Progenitor cell of endocrine pancreas (in vitro differentiated cells): ENCODE results near the gene DCAF12. TPM values are rescaled to one million over a fixed set of nuclear protein-coding genes. Genes with fewer than 3 reads are reported as not detected.
"Not testable (repeated sequence)": the region's sequence is repeated elsewhere in the genome, so short reads cannot be mapped to it uniquely, and the experiment has no call there.

Experiments
- DNase-seq: peaks from one replicate; pipeline ENCODE4 v3.0.0; 2021; ENCODE audit warnings: low spot score; ENCODE audit not compliant: unreplicated experiment
- H3K27ac Mint-ChIP-seq: 2 replicates; pipeline ENCODE4 v1.8.0; 2021; ENCODE audit warnings: mild to moderate bottlenecking, moderate library complexity, mixed read lengths
- H3K27me3 Mint-ChIP-seq: 2 replicates; pipeline ENCODE4 v1.8.0; 2021; ENCODE audit warnings: mixed read lengths
- H3K36me3 Mint-ChIP-seq: 2 replicates; pipeline ENCODE4 v1.8.0; 2022; ENCODE audit warnings: mixed read lengths; ENCODE audit not compliant: insufficient read depth
- H3K4me1 Mint-ChIP-seq: 2 replicates; pipeline ENCODE4 v1.8.0; 2021; ENCODE audit warnings: low read depth, mixed read lengths
- H3K4me3 Mint-ChIP-seq: 2 replicates; pipeline ENCODE4 v1.8.0; 2021; ENCODE audit warnings: low read depth, mild to moderate bottlenecking, moderate library complexity, mixed read lengths
- H3K9me3 Mint-ChIP-seq: 2 replicates; pipeline ENCODE4 v1.8.0; 2021; ENCODE audit warnings: low read depth, mixed read lengths
- total RNA-seq: library from RNA; stranded (reverse); gene quantifications from 2 replicates; pipeline ENCODE4 v1.2.1, GENCODE V29; 2021
- TF ChIP-seq, protein P1 (sequence below): fragments of 200-600 bp; sonication (generic); IDR thresholded peaks from one replicate; pipeline ENCODE4 v1.5.0; 2021; ENCODE audit warnings: antibody characterized with exemption, mild to moderate bottlenecking; ENCODE audit not compliant: unreplicated experiment

Gene DCAF12
- total RNA-seq, 1 donor from 2014 or later = 48.7 TPM

DNA sequence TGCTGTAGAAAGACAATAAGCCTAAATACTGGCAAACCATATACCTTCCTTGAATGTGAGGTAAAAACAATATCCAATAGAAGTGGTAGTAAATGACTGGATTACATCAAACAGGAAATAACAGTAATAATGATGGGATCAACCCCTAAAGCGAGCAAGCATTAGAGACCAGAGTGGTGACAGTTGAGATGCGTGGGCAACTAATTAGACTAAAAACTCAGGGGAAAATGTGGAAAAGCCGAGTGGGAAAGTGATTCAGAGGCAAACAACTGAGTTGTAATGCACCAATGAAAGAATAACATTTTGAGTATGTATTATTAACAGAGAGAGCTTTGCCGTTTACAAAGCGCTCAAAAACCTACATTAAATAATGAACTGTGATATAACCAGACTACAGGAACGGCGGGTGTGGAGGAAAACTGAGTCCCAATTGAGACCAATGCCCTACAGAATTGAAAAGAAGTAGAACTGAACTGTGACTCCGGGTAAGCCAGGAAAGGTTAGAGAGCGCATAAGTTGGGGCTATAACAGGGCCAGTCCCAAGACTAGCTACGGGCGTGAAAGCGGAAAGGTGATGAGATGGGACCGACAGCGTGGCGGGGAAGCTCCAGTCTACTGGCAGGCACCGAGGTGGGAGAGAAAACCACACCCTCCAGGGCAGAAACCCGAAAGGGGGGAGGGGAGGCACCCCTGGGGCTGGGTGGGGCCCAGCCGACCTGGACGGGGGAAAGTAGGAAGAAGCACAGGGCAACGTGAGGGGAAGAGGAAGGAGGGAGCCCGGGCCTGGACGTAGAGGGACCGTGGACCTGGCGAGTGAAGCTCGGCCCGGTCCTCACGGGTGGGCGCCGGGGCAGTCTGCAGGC lies 78.4 kb downstream of the DCAF12 start:
- peaks cover 3% of the 10 kb centered on the region for H3K36me3 Mint-ChIP-seq
- DNase-seq = peak; percentile 27
- peaks cover 25% of the 10 kb centered on the region for H3K4me1 Mint-ChIP-seq

DNA sequence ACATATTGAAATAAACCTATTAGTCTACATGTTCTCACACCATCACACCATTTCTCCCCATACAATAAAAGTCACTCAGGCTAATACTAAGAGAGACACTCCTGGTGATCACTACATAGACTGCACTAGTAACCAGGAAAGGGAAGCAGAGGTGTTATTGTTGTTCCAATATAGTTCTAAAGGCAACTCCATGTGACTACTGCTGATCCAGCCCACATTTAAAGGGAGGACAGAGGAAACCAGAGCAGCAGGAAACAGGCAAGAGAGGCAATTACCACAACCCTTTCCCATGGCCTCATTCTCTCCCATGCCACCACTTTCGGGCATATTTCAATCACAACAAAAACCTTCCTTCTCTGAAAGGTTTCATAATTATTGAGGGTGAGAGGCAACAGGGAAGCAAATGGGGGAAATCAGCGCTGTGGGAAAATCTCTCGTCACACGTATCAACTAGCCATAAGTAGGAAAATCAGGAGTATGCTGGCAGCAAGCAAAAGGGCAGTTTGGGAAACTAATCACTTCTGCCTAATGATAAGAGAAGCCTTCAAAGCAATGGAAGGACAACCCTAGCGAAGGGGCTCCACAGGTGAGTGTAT lies 79.6 kb downstream of the DCAF12 start:
- Mint-ChIP-seq H3K4me3 (peak overlapping the region; percentile 97), H3K36me3 (peaks cover 3% of the 10 kb centered on the region), H3K27ac (no peak overlapping the region), H3K27me3 (no peaks in the 10 kb centered on the region), H3K4me1 (peaks cover 25% of the 10 kb centered on the region), H3K9me3 (no peaks in the 10 kb centered on the region)
- no peak for DNase-seq
- TF ChIP-seq, protein P1, sequence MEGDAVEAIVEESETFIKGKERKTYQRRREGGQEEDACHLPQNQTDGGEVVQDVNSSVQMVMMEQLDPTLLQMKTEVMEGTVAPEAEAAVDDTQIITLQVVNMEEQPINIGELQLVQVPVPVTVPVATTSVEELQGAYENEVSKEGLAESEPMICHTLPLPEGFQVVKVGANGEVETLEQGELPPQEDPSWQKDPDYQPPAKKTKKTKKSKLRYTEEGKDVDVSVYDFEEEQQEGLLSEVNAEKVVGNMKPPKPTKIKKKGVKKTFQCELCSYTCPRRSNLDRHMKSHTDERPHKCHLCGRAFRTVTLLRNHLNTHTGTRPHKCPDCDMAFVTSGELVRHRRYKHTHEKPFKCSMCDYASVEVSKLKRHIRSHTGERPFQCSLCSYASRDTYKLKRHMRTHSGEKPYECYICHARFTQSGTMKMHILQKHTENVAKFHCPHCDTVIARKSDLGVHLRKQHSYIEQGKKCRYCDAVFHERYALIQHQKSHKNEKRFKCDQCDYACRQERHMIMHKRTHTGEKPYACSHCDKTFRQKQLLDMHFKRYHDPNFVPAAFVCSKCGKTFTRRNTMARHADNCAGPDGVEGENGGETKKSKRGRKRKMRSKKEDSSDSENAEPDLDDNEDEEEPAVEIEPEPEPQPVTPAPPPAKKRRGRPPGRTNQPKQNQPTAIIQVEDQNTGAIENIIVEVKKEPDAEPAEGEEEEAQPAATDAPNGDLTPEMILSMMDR = no peak

More for the DNA sequence above, 78.4 kb downstream of the DCAF12 start:
- H3K4me3 Mint-ChIP-seq = peak overlapping the region; percentile 97
- H3K27ac Mint-ChIP-seq = peak overlapping the region; percentile 100
- no peaks in the 10 kb centered on the region for H3K9me3 Mint-ChIP-seq
- TF ChIP-seq, protein P1 = no peak
- H3K27me3 Mint-ChIP-seq = no peaks in the 10 kb centered on the region

DNA sequence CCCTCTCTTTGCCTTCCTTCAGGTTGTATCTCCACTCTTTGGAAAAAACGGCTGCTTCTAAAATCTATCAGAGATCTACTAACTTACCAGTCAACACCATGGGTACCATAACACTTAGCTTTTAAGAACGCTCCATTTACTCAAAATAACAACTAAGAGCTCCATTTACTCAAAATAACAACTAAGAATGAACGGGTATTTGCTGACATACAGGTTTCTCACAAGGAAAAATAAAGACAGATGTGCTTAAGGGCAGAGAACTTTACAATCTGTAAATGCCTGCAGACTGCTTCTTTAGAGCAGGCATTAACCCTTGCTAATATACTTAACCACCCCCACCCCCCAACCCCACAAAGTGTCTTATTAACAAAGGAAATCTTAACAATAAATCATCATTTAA lies 80.6 kb downstream of the DCAF12 start:
- TF ChIP-seq, protein P1 = no peak
- Mint-ChIP-seq H3K36me3 (peaks cover 8% of the 10 kb centered on the region), H3K27ac (no peak overlapping the region), H3K27me3 (no peaks in the 10 kb centered on the region), H3K9me3 (no peaks in the 10 kb centered on the region), H3K4me1 (peaks cover 25% of the 10 kb centered on the region), H3K4me3 (peak overlapping the region; percentile 30)
- no peak for DNase-seq

DNA sequence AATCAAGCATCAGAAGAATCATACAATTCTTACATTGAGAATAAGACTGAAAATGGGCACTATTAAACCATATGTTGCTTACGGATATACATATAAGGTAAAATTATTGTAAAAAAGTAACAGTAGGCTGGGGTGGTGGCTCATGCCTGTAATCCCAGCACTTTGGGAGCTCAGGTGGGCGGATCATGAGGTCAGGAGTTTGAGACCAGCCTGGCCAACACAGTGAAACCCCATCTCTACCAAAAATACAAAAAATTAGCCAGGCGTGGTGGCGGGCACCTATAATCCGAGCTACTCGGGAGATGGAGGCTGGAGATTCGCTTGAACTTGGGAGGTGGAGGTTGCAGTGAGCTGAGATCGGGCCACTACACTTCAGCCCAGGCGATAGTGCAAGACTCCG lies 84.4 kb downstream of the DCAF12 start:
- not testable (repeated sequence) for H3K4me1 Mint-ChIP-seq, H3K4me3 Mint-ChIP-seq, DNase-seq, H3K9me3 Mint-ChIP-seq, H3K27me3 Mint-ChIP-seq
- H3K36me3 Mint-ChIP-seq = peaks cover 20% of the 10 kb centered on the region
- H3K27ac Mint-ChIP-seq = peak overlapping the region; percentile 64

DNA sequence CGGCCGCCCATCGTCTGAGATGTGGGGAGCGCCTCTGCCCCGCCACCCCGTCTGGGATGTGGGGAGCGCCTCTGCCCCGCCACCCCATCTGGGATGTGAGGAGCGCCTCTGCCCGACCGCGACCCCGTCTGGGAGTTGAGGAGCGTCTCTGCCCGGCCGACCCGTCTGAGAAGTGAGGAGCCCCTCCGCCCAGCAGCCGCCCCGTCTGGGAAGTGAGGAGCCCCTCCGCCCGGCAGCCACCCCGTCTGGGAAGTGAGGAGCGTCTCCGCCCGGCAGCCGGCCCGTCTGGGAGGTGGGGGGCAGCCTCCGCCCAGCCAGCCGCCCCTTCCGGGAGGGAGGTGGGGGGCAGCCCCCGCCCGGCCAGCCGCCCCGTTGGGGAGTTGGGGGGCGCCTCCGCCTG lies 87.6 kb downstream of the DCAF12 start:
- DNase-seq, H3K9me3 Mint-ChIP-seq, H3K27ac Mint-ChIP-seq, H3K4me1 Mint-ChIP-seq, H3K27me3 Mint-ChIP-seq, H3K4me3 Mint-ChIP-seq: not testable (repeated sequence)
- peaks cover 25% of the 10 kb centered on the region for H3K36me3 Mint-ChIP-seq

DNA sequence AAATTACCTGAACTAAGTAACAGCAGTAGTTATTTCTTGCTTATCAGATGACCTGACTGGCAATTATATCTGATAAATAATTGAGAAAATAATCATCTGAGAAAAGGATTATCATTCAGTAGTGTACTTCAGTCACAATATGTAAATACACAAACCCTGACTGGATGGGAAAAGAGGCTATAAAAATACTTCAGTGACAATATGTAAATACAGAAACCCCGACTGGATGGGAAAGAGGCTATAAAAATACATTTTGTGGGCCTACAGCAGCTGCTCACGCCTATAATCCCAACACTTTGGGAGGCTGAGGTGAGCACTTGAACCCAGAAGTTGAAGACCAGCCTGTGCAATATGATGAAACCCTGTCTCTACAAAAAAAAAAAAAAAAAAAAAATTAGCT lies 88.9 kb downstream of the DCAF12 start:
- Mint-ChIP-seq H3K36me3 (peaks cover 25% of the 10 kb centered on the region), H3K4me3 (no peak overlapping the region), H3K4me1 (peaks cover 9% of the 10 kb centered on the region), H3K27ac (no peak overlapping the region), H3K27me3 (no peaks in the 10 kb centered on the region), H3K9me3 (no peaks in the 10 kb centered on the region)
- TF ChIP-seq, protein P1 = no peak
- DNase-seq = no peak
